Measurements from ENCODE around the gene LAMA1.
"Not testable (repeated sequence)": the region's sequence is repeated elsewhere in the genome, so short reads cannot be mapped to it uniquely, and the experiment has no call there.

The LAMA1 gene, protein sequence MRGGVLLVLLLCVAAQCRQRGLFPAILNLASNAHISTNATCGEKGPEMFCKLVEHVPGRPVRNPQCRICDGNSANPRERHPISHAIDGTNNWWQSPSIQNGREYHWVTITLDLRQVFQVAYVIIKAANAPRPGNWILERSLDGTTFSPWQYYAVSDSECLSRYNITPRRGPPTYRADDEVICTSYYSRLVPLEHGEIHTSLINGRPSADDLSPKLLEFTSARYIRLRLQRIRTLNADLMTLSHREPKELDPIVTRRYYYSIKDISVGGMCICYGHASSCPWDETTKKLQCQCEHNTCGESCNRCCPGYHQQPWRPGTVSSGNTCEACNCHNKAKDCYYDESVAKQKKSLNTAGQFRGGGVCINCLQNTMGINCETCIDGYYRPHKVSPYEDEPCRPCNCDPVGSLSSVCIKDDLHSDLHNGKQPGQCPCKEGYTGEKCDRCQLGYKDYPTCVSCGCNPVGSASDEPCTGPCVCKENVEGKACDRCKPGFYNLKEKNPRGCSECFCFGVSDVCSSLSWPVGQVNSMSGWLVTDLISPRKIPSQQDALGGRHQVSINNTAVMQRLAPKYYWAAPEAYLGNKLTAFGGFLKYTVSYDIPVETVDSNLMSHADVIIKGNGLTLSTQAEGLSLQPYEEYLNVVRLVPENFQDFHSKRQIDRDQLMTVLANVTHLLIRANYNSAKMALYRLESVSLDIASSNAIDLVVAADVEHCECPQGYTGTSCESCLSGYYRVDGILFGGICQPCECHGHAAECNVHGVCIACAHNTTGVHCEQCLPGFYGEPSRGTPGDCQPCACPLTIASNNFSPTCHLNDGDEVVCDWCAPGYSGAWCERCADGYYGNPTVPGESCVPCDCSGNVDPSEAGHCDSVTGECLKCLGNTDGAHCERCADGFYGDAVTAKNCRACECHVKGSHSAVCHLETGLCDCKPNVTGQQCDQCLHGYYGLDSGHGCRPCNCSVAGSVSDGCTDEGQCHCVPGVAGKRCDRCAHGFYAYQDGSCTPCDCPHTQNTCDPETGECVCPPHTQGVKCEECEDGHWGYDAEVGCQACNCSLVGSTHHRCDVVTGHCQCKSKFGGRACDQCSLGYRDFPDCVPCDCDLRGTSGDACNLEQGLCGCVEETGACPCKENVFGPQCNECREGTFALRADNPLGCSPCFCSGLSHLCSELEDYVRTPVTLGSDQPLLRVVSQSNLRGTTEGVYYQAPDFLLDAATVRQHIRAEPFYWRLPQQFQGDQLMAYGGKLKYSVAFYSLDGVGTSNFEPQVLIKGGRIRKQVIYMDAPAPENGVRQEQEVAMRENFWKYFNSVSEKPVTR (N-terminal part only)

DNA sequence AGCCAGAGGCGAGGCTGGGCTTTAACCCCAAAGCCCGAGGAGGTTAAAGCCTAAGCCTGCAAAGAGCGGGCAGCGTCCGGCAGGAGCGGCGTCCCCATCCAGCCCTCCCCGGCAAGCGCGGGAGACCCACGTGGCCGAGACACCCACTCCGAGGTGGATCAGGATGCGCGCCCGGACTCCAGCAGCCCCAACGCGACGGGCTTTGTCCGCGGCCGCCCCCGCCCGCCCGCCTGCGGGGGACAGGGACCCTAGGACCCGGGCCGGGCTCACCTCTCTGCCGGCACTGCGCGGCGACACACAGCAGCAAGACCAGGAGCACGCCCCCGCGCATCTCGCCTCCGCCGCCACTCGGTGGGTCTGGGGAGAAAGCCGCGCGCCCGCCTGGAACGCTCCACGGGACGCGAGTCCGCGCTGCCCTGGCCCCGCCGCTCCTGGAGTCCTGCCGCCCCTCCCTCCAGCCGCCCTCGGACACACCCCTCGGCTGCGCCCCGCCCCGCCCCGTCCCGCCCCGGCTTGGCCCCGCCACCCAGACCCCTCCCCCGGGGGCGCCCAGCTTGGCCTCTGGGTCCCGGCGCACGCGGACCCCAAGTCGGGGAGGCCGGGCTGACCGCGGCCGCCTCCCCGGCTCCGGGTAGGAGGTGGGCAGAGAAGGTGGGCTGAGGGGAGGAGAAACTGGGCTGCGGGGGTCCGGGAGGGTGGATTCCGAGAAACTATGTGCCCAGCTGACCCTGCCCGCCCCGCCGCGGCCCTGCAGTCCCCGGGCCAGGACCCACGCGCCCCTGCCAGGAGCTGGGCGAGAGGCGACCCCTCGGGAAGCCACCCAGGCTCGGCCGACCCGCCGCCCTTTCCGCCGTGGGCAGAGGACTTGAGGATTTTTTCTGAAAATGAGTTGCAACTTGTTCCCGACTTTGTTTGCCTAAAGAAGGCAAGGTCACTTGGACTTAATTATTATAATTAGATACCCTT is at the start of gene LAMA1:
LAMA1 (minus strand) TSS at position 408 of the 966 bp plus-strand sequence; CDS start at position 331, 77 bp downstream.
- DNase-seq, result peak; percentile 56

DNA sequence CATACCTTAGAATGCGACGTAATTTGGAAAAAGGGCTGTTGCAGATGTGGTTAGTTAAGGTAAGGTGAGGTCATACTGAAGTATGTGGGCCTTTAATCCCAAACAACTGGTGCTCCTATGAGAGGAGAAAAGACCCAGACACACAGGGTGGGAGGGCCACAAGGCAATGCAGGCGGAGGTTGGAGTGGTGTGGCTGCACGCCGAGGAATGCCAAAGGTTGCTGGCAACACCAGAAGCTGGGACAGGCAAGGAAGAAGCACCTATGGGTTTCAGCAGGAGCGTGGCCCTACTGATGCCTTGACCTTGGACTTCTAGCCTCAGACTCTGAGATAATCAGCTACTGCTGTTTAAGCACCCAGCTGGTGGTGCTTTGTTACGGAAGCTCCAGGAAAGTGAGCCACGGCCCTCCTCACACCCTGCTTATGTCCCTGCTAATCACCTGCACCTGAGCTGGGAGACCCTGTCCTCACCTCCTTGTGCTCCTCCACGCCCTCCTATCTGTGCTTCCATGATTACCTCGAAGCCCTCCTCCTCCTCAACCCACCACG is 48.3 kb upstream of the LAMA1 start:
- DNase-seq, result no peak

DNA sequence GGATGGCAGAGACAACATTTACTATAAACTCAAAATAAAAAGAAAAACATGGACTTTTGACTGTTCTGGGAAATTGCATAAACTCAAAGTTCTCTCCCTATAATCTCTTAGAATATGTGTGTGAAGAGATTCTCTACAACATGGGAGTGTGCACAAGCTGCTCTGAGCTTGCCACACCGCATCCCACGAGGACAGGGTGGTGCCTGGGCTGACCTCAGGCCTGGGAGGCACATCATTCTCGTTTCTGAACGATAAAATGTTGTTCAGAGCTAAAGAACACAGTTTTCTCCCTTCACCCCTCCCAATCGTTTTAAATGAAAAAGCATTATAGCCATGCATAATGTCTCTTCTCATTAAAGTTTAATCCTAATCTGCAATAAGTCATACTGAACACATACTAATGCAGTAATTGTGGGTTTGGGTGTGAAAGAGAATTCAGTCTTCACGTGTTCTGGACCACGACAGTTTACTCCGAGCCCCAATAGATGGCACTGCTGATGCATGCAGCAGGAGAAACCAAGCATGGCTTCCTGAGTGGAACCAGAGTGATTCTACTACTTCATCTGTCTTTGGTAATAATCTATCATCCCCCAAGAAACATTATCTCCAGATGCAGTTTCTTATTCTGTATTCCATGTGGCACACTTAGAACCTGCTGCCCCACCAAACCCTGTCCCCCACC is 46.9 kb upstream of the LAMA1 start:
- no peak for DNase-seq

GRCh38 chr18:7158216-7158615 is 40.6 kb upstream of the LAMA1 start:
- DNase-seq, result no peak

GRCh38 chr18:7157760-7158159 is 40.2 kb upstream of the LAMA1 start:
- DNase-seq, result no peak

DNA sequence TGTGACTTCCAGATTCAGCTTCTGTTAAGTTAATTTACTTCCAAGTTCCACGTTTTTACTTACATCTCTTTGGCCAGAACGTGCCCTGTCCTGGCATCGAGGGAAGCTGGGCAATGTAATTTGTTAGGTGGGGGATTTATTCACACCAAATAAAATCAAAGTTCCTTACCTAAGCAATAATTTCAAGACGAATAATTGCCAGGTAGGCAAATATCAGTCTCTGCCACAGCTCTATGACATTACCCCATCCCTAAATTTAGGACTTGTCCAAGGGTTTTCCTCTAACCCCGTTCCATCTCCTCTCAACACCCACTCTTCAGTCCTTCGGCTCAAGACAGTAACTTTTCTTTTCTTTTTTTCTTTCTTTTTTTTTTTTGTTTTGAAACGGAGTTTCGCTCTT is 38.3 kb upstream of the LAMA1 start:
- no peak for DNase-seq

DNA sequence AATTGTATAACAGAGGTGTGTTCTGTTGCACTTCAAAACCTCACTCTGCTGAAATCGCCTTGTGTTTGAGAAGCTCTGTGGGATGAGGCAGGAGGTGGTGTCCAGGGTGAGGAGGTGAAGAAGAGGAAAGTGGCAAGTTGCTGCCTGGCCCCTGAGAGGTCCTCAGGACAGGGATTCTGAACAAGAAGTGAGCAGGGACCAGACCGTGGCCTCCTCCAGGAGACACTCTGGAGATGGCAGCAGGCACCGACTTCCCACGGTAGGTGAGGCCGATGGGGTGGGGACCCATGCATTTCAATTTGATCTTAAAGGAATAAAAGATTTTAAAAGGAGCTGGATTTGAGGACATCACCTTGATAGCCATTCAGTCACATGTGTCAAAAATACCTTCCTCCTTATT is 37.5 kb upstream of the LAMA1 start:
- no peak for DNase-seq

DNA sequence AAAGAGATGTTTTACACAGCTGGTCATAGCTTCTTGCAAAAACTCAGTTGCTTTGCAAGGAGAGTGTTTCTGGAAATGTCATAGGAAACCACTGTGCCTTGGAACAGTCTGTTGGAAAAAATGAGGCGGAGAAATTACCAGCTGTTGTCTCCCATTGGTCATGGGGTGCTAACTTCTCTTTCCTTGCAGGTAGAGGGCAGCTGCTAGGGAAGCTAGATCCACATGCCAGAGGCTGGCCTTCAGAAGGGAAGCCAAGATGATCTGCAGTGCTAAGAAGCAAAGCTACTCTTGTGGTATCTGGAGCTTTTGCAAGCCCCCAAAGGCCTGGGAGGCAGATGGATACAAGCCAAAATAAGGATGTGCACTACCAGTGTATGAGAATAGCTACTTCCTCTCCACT is 34.8 kb upstream of the LAMA1 start:
- peak; percentile 78 for DNase-seq

DNA sequence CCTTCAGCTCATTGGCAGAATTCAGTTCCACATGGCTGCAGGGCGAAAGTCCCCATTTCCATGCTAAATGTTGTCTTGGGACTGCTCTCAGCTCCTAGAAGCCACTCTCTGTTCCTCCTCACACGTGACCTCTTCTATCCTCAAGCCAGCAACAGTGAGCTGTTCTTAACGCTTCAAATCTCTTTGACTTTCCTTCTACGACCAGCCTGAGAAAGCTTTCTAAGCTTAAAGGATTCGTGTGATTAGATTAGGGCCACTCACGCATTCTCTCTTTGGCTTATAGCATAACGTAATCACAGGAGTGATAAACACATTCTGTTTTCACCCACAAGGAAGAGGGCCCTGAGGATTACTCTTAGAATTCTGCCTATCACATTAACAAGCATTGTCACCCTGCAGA is 29.8 kb upstream of the LAMA1 start:
- no peak for DNase-seq

GRCh38 chr18:7146067-7146466 is 28.5 kb upstream of the LAMA1 start:
- no peak for DNase-seq

- not testable (repeated sequence) for DNase-seq
Measured at GRCh38 chr18:7144921-7145320, 27.3 kb upstream of the LAMA1 start.

DNA sequence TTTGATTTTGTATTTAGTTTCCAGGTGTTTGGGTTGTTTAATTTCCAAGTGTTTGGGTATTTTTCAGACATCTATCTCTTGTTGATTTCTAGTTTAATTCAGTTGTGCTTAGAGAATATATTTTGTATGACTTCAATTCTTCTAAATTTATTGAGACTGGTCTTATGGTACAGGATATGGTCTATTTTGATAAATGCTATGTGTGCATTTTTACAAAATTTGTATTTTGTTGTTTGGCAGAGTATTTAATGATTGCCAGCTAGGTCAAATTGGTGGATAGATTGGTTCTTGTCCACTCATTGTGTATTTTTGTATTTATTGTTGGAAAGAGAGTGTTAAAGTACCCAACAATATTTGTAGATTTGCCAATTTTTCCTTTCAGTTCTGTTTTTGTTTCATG is 23.7 kb upstream of the LAMA1 start:
- no peak for DNase-seq

GRCh38 chr18:7139409-7139808 is 21.8 kb upstream of the LAMA1 start:
- no peak for DNase-seq

DNA sequence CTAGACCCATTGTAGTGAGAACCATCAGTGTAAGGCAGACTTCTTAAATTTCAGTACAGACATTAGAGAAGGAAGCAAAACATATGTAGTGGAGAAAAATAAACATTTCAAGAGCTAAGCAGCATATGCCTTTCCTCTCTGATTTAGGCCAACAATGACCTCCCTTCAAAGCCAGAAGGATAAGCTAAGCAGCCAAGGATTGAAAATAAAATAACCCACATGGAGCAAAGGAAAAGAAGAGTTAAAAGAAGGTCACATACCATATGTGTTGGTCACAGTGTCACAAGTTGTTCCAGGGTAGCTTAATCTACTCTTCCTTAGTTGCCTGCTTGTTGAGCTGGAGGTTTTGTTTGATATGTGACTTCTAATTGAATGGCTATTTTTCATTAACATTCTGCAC is 15.6 kb upstream of the LAMA1 start:
- DNase-seq, result no peak

GRCh38 chr18:7132356-7133150 is 15.0 kb upstream of the LAMA1 start:
- no peak for DNase-seq

DNA sequence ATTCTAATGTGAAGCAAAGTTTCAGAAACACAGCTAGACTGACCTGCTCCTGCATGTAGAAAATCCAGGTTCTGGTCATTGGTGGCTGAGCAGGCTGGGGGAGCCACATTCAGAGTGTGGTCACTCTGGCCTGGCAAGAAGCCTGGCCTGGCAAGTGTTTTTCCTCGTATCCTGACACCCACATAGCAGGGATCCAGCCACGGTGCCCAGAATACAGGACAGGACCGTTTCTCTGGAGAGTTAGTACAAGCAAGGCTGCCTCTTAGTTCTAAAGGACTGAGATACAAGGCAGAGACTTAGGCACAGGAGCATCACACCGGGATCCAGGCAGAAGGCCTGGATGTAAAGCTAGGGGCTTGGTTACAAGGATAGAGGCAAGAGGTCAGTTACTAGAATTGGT is 4.8 kb upstream of the LAMA1 start:
- no peak for DNase-seq

DNA sequence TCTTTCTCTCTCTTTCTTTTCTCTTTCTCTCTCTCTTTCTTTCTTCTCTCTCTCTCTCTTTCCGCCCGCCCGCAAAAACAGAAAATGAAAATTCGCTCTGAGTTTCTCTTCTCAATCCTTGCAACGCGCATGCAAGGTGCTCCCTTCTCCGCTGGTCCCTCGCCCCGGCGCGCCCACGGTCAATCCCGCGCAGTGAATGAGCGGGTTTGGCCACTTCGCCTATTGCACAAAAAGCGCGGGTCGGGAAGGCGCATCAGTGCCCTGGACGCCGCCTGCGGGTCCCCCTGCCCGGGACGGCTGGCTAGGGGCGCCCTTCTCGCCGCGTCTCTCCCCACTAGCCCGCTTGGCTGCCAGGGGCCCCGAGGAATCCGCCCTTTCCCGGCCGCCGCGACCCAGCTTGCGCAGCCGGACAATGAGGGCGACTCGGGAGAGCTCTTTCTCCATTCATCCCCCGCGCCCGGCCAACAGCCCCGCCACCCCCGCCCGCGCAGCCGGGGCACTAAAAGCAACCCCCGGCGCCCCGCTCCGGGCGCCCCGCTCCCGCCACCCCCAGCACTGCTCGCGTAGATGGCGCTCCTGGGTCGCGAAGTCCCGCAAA is 706 bp downstream of the LAMA1 start:
- DNase-seq, result peak; percentile 27

DNA sequence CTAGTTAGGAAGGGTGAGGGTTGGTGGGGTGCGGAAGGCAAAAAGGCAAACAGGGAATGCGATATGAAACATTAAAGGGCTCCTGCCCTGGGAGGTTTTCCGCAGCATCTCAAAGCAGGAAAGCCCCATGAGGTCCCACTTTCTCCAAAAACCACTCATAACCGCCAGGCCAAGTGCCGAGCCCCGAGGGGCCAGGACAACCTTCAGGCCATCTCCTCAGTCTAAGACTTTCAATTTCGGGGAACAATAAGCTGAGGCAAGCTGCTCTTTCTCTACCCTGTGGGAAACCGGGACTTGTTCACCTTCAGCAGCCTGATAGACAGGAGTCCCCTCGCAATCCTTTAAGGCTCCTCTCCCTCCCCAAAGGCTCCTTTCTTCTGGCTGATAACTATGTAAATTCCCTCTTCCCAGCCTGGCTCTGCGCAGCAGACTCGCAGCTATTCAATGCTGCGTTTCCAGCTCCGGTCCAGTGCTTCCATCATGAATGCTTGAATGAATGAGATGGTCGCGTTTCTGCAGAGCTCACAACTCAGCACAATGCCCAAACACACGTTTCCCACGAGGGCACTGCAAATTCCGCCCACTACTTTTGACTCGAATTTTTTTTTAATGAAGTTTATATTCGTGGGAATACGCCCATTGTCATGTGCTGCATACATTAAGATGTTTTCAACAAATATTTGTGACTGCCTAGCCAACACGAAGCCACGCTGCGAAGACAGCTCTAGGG is 1.4 kb downstream of the LAMA1 start:
- DNase-seq, result no peak

DNA sequence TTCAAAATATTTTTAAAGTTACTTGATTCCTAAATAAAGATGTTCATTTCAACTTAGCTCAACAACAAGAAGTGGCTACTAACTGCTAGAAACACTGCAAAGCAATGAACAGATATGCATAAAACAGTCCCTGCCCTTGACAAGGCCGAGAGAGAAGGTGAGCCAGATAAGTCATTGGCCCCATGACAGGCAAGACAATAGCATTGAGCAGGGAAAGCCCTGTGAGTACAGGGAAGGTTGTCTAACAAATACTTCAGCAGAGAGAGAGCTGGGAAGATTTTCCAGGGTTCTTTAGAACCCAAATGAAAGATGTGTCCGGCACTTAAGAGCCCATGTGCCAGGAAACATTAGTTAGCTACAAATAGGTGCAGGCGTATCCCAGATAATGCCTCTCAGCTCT is 4.7 kb downstream of the LAMA1 start:
- DNase-seq, result no peak
